GM19043 (cell line): ENCODE results near the gene TENT5C.
A peak's percentile ranks its signal among the peaks of the same experiment; 100 is the strongest.

Experiments used
- ATAC-seq: cut with Tn5 transposase; IDR thresholded peaks from one replicate; pipeline ENCODE4 v1.9.1; 2021; ENCODE audit warnings: low read depth; ENCODE audit not compliant: unreplicated experiment

Gene TENT5C

GRCh38 chr1:117652421-117652820 is 46.6 kb downstream of the TENT5C start:
- ATAC-seq = no peak

- no peak for ATAC-seq
Observed at GRCh38 chr1:117653195-117653594, 47.3 kb downstream of the TENT5C start.

GRCh38 chr1:117653732-117654492 is 48.1 kb downstream of the TENT5C start:
- ATAC-seq = peak; percentile 0

DNA sequence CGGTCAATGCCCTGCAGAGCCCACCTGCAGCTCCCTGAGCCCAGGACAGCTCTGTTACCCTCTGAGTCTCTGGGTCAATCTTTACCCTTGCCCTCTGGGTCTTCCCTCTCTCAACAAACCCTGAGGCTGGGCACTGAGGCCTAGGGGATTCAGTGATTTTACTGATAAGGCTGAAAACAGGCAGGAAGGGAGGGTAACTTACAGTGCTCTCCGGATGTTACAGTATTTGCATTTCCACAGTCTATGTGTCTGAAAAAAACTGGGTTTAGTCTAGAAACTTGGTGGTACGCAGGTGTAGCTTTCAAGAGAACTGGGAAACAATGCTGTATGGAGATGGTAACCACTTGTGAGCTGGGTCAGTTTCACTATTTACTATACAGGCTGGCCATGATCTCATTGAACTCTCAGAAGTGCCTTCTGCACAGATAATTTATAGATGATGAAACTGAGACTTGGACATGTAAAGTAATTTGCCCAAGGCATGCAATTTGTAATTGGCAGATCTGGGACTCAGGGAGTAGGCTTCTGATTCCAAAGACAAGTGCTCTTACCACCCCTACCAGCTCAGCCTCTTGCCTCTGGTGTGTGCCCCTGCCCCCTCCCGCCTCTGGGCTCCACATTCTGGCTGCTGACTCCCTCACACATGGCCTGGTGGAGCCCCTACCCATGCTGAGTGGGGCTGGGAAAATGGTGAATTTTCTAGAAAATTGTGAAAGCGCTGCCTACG is 48.8 kb downstream of the TENT5C start:
- peak; percentile 74 for ATAC-seq

GRCh38 chr1:117655220-117655577 is 49.4 kb downstream of the TENT5C start:
- no peak for ATAC-seq

DNA sequence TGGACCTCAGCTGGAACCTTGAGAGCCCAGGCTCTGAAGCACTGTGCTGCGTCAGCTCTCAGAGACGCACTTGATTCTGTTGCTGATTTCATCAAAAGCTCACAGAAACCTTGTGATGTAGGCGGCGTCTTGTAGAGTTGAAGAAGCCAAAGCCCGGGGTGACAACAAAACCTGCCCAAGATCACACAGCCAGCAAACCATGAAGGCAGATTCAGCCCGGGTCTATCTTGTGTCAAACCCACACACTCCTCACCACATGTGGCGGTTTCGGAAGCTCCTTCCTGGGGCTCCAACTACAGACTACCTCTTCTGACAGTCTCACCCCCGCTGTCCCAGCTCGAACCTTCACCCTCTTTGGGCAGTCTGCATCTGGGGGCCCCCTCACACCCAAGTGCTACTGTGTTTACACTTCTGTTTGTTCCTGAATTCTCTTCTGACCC is 50.4 kb downstream of the TENT5C start:
- no peak for ATAC-seq

- ATAC-seq = no peak
Observed at GRCh38 chr1:117657031-117657430, 51.2 kb downstream of the TENT5C start.

GRCh38 chr1:117657949-117658660 is 52.3 kb downstream of the TENT5C start:
- no peak for ATAC-seq

DNA sequence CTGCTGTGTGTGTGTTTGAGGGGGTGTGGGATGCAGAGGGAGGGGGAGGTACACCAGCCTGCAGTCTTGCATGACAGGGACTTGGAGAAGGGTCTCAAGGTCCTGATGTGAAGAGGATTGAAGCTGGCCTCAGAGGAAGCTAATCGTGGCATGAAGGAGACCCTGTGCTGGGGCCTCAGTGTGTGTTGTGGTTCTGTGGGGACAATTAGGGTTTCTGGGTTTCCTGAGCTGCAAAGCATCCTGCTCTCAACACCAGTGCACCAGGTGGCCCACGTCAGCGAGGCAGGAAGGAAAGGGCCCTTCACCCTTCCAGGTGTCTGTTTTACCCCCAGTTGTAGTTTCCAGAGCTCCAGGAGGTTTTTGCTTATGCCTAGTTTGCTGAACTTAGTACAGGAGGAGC is 52.8 kb downstream of the TENT5C start:
- peak; percentile 30 for ATAC-seq

GRCh38 chr1:117659550-117660270 is 53.9 kb downstream of the TENT5C start:
- ATAC-seq = no peak

- ATAC-seq = no peak
Observed at GRCh38 chr1:117660271-117660965, 54.6 kb downstream of the TENT5C start.

DNA sequence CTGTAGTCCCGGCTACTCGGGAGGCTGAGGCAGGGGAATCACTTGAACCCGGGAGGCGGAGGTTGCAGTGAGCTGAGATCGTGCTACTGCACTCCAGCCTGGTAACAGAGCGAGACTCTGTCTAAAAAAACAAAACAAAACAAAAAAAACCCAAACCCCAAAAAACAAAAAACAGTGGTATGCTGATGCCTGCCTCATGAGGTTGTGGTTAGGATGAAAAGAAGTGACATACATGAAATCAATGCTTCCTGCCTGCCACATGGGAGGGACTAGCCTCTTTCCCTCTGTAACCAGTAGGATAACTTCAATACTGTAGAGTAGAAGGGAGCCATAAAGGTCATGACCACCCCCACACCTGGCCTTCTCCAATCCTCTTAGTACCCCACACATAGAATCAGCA is 55.2 kb downstream of the TENT5C start:
- ATAC-seq = no peak

DNA sequence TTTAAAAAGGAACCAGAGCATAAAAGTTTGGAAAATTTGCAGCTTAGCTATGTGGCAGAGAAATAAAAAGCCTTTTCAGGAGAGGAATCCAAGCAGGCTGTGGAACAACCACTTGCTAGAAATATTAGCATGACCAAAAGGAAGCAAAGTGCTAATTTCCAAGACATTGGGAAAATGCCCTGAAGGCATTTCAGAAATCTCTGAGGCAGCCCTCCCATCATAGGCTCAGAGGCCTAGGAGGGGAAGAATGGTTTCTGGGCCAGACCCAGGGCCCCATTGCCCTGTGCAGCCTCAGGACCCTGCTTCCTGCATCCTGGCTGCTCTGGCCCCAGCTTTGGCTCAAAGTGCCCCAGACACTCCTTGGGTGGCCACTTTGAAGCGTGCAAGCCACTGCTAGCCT is 56.8 kb downstream of the TENT5C start:
- no peak for ATAC-seq

GRCh38 chr1:117663156-117663902 is 57.5 kb downstream of the TENT5C start:
- no peak for ATAC-seq

DNA sequence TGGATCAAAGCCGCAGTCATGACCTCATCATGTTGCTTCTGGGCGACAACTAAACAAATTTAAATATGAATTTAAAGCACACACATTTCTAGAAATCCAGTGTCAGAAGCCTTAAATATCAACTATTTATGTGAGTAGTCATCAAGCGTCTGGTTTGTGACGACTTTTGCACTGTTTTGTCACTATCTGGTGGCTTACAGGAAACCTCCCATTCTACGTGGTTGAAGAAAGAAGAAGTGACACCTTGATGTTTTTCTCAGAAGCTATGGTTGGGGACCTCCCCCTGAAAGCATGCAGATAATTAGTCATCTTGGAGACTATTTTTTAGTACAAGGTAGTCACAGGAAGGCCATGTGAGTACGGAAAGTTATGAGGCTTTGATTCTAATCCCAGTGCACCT is 58.5 kb downstream of the TENT5C start:
- peak; percentile 96 for ATAC-seq

DNA sequence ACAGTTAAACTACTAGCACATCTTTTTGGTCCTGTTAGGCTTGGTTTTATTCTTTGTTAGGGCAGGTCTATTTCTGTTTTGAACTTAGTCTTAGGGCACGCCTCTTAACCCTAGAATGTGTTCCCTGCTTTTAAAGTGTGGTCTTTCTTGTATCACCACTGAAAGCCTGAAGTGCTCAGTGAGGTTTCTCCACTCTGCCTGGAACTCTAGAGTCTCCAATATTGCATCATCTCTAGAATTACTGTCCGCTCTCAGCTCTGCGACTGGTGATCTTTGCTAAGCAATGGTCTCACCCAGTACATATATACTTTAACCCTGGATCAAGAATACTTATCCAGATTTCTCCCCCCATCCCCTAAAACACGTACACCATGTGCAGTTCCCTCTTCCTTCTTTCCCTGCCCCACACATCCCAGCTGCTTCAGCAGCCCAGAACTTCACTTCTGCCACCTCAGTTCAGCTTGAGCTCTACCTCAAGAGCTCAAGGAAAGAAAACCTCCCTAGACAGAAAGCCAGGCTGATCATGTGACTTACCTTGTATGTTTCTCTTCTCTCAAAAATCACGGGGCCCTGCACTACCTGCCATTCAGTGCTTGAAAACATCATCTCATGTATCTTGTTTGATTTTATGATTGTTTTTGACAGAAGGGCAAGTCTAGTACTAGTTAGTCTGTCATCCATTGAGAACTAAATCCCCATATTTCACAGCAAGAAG is 59.9 kb downstream of the TENT5C start:
- no peak for ATAC-seq

DNA sequence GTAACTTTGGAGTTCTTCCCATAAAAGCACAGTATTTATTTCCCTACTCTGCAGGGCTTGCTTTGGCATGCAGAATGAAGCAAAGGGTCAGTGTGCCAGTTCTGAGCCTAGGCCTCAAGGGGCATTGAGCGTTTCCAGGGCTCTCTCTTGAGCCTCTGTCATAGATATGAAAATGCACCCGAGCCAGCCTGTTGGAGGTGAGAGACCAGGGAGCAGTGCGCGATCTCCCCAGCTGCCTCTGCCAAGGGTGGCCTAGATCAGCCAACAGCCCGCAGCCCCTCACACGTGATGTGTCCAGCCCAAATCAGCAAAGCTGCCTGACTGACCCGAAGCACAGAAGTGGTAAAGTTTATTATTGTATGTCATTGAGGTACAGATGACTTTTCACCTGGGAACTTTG is 63.7 kb downstream of the TENT5C start:
- no peak for ATAC-seq

- no peak for ATAC-seq
Observed at GRCh38 chr1:117670976-117671780, 65.3 kb downstream of the TENT5C start.
